WTC11 (cell line): ENCODE measurements around the gene MCF2L. TPM values are rescaled to one million over a fixed set of nuclear protein-coding genes. Genes with fewer than 3 reads are reported as not detected.

Experiments used
- ATAC-seq: fragments of 200-7000 bp; cut with Tn5 transposase; 2 replicates; pipeline ENCODE4 v1.10.0; 2021; ENCODE audit warnings: mild to moderate bottlenecking, moderate library complexity
- CTCF ChIA-PET: fragments of 300-600 bp; sonication (Branson Sonifier 250); formaldehyde crosslinking; loops from one replicate; lab custom pipeline; 2021; ENCODE audit warnings: antibody characterized with exemption; lab: Charles Lee
- POLR2A ChIA-PET: fragments of 350-600 bp; sonication (Branson Sonifier 250); formaldehyde crosslinking; loops from one replicate; lab custom pipeline; 2021; ENCODE audit warnings: antibody characterized with exemption; lab: Charles Lee
- DNase-seq: peaks from one replicate; pipeline ENCODE4 v3.0.0; 2021; ENCODE audit warnings: low spot score
- H3K27ac Mint-ChIP-seq: 2 replicates; pipeline ENCODE4 v1.8.0; 2021; ENCODE audit warnings: mixed read lengths
- H3K27me3 Mint-ChIP-seq: 2 replicates; pipeline ENCODE4 v1.8.0; 2021; ENCODE audit warnings: low read depth, mild to moderate bottlenecking, moderate library complexity, mixed read lengths
- H3K36me3 Mint-ChIP-seq: 2 replicates; pipeline ENCODE4 v1.8.0; 2021; ENCODE audit warnings: mixed read lengths
- H3K4me1 Mint-ChIP-seq: 2 replicates; pipeline ENCODE4 v1.8.0; 2022; ENCODE audit warnings: mixed read lengths
- H3K4me3 Mint-ChIP-seq: 2 replicates; pipeline ENCODE4 v1.8.0; 2021; ENCODE audit warnings: mild to moderate bottlenecking, moderate library complexity, mixed read lengths
- H3K9me3 Mint-ChIP-seq: 2 replicates; pipeline ENCODE4 v1.8.0; 2021; ENCODE audit warnings: mixed read lengths
- AR ChIP-seq: fragments of 250-450 bp; sonication (Bioruptor Pico); IDR thresholded peaks from 2 replicates; pipeline ENCODE4 v1.9.0; 2021; ENCODE audit warnings: mild to moderate bottlenecking
- ATF3 ChIP-seq: sonication (generic); formaldehyde crosslinking; conservative IDR thresholded peaks from 2 replicates; pipeline ENCODE4 v1.8.1; 2022; ENCODE audit warnings: mild to moderate bottlenecking, missing genetic modification reagents
- EMX1 ChIP-seq: fragments of 250-450 bp; sonication (Bioruptor Pico); IDR thresholded peaks from 2 replicates; pipeline ENCODE4 v1.8.0; 2021; ENCODE audit warnings: mild to moderate bottlenecking
- FOXJ3 ChIP-seq: sonication (generic); formaldehyde crosslinking; IDR thresholded peaks from 2 replicates; pipeline ENCODE4 v1.9.0; 2021; ENCODE audit warnings: missing genetic modification reagents, mild to moderate bottlenecking, borderline replicate concordance
- GABPB1 ChIP-seq: sonication (generic); formaldehyde crosslinking; IDR thresholded peaks from 2 replicates; pipeline ENCODE4 v1.8.1; 2023; ENCODE audit warnings: mild to moderate bottlenecking, missing genetic modification reagents
- GRHL2 ChIP-seq: fragments of 250-450 bp; sonication (Bioruptor Pico); IDR thresholded peaks from 2 replicates; pipeline ENCODE4 v1.8.0; 2022; ENCODE audit warnings: mild to moderate bottlenecking, moderate library complexity; ENCODE audit not compliant: insufficient replicate concordance, severe bottlenecking
- JAZF1 ChIP-seq: fragments of 250-450 bp; sonication (Bioruptor Pico); IDR thresholded peaks from 2 replicates; pipeline ENCODE4 v1.9.0; 2021; ENCODE audit warnings: moderate library complexity, mild to moderate bottlenecking, inconsistent platforms
- MXD4 ChIP-seq: fragments of 250-450 bp; sonication (Bioruptor Pico); IDR thresholded peaks from 2 replicates; pipeline ENCODE4 v1.8.0; 2021; ENCODE audit warnings: mild to moderate bottlenecking, moderate library complexity, borderline replicate concordance
- NFATC4 ChIP-seq: fragments of 250-450 bp; sonication (Bioruptor Pico); IDR thresholded peaks from 2 replicates; pipeline ENCODE4 v1.9.0; 2021; ENCODE audit warnings: mild to moderate bottlenecking
- NFYB ChIP-seq: sonication (generic); formaldehyde crosslinking; conservative IDR thresholded peaks from 2 replicates; pipeline ENCODE4 v1.8.0; 2022; ENCODE audit warnings: low read depth, missing genetic modification reagents
- OVOL2 ChIP-seq: fragments of 250-450 bp; sonication (Bioruptor Pico); IDR thresholded peaks from 2 replicates; pipeline ENCODE4 v1.9.0; 2021; ENCODE audit warnings: mild to moderate bottlenecking, borderline replicate concordance
- PRRX2 ChIP-seq: fragments of 250-450 bp; sonication (Bioruptor Pico); IDR thresholded peaks from 2 replicates; pipeline ENCODE4 v1.8.0; 2021; ENCODE audit warnings: mild to moderate bottlenecking
- RELA ChIP-seq: sonication (generic); formaldehyde crosslinking; IDR thresholded peaks from 2 replicates; pipeline ENCODE4 v1.8.1; 2022; ENCODE audit warnings: missing genetic modification reagents, mild to moderate bottlenecking, borderline replicate concordance
- RORB ChIP-seq: fragments of 250-450 bp; sonication (Bioruptor Pico); IDR thresholded peaks from 2 replicates; pipeline ENCODE4 v1.9.0; 2021; ENCODE audit warnings: mild to moderate bottlenecking
- SMAD3 ChIP-seq: sonication (generic); formaldehyde crosslinking; IDR thresholded peaks from 2 replicates; pipeline ENCODE4 v1.8.0; 2022; ENCODE audit warnings: missing genetic modification reagents, mild to moderate bottlenecking, borderline replicate concordance
- SOX15 ChIP-seq: fragments of 250-450 bp; sonication (Bioruptor Pico); IDR thresholded peaks from 2 replicates; pipeline ENCODE4 v1.9.0; 2021; ENCODE audit warnings: mild to moderate bottlenecking
- ZNF317 ChIP-seq: sonication (generic); formaldehyde crosslinking; IDR thresholded peaks from 2 replicates; pipeline ENCODE4 v1.8.1; 2023; ENCODE audit warnings: low read depth, mild to moderate bottlenecking, moderate library complexity, missing genetic modification reagents, borderline replicate concordance
- ZNF416 ChIP-seq: fragments of 250-450 bp; sonication (Bioruptor Pico); IDR thresholded peaks from 2 replicates; pipeline ENCODE4 v1.9.0; 2021; ENCODE audit warnings: mild to moderate bottlenecking, inconsistent platforms
- ZNF671 ChIP-seq: fragments of 250-450 bp; sonication (Bioruptor Pico); IDR thresholded peaks from 2 replicates; pipeline ENCODE4 v1.8.0; 2021; ENCODE audit warnings: mild to moderate bottlenecking
- total RNA-seq: library from RNA; stranded (reverse); gene quantifications from 3 replicates; pipeline ENCODE4 v1.2.3, GENCODE V29; 2021
- TF ChIP-seq, protein P1 (sequence below): sonication (generic); formaldehyde crosslinking; IDR thresholded peaks from 2 replicates; pipeline ENCODE4 v1.8.1; 2022; ENCODE audit warnings: low read depth, missing genetic modification reagents, borderline replicate concordance
- TF ChIP-seq, protein P2 (sequence below): sonication (generic); formaldehyde crosslinking; IDR thresholded peaks from 2 replicates; pipeline ENCODE4 v1.8.0; 2023; ENCODE audit warnings: missing genetic modification reagents, mild to moderate bottlenecking, borderline replicate concordance
- TF ChIP-seq, protein P3 (sequence below): sonication (generic); formaldehyde crosslinking; IDR thresholded peaks from 2 replicates; pipeline ENCODE4 v1.8.0; 2022; ENCODE audit warnings: mild to moderate bottlenecking, missing genetic modification reagents
- TF ChIP-seq, protein P4 (sequence below): fragments of 250-450 bp; sonication (Bioruptor Pico); IDR thresholded peaks from 2 replicates; pipeline ENCODE4 v1.8.0; 2021; ENCODE audit warnings: mild to moderate bottlenecking
- TF ChIP-seq, protein P5 (sequence below): sonication (generic); formaldehyde crosslinking; conservative IDR thresholded peaks from 2 replicates; pipeline ENCODE4 v1.8.1; 2023; ENCODE audit warnings: mild to moderate bottlenecking, low read depth, missing genetic modification reagents, moderate library complexity

MCF2L gene
- total RNA-seq, 1 experiment from 2014 or later: 34.8 TPM

DNA sequence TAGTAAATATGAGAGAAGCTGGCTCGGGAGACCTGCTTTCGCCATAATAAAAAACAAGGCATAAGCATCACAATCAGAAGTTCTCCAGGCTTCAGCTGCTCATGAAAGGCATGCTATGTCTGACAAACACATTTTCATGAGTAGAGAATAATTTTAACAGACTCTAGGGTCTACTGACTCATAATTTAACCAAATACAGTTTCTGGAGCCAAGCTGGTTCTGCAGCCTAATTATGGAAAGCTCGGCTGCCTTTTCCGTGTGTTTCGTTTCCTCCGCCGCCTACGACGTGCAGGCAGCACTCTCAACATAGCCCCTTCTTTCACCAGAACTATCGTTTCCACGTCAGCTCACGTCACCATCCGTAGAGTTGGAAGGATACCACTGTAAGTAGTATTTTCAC is 5.7 kb downstream of the MCF2L start (continued):
- TF ChIP-seq NFATC4 (CRISPR knock-in tag) (no peak), FOXJ3 (CRISPR knock-in tag) (no peak), GRHL2 (no peak), ZNF671 (CRISPR knock-in tag) (no peak), ATF3 (CRISPR knock-in tag) (no peak), PRRX2 (CRISPR knock-in tag) (no peak), SMAD3 (CRISPR knock-in tag) (no peak), OVOL2 (CRISPR knock-in tag) (no peak), RELA (CRISPR knock-in tag) (no peak), EMX1 (CRISPR knock-in tag) (no peak)

GRCh38 chr13:112975401-112975939 is 6.5 kb downstream of the MCF2L start:
- CTCF ChIA-PET: interaction anchor here (1.9 kb wide), 1 partner anchor 54 kb away, joined by 6 read pairs; no protein-coding TSS in a partner anchor
- Mint-ChIP-seq H3K36me3 (no peaks in the 10 kb centered on the region; the same call in 1 of the 2 replicates), H3K27me3 (peaks cover 3% of the 10 kb centered on the region; the same call in 1 of the 2 replicates), H3K9me3 (peaks cover 15% of the 10 kb centered on the region), H3K27ac (no peak overlapping the region), H3K4me1 (no peaks in the 10 kb centered on the region), H3K4me3 (no peak overlapping the region)
- DNase-seq (no peak), ATAC-seq (no peak)
- POLR2A ChIA-PET: no interaction called here
- TF ChIP-seq, protein P1, sequence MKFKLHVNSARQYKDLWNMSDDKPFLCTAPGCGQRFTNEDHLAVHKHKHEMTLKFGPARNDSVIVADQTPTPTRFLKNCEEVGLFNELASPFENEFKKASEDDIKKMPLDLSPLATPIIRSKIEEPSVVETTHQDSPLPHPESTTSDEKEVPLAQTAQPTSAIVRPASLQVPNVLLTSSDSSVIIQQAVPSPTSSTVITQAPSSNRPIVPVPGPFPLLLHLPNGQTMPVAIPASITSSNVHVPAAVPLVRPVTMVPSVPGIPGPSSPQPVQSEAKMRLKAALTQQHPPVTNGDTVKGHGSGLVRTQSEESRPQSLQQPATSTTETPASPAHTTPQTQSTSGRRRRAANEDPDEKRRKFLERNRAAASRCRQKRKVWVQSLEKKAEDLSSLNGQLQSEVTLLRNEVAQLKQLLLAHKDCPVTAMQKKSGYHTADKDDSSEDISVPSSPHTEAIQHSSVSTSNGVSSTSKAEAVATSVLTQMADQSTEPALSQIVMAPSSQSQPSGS (CRISPR knock-in tag): no peak
- TF ChIP-seq RORB (CRISPR knock-in tag) (no peak), GABPB1 (no peak), JAZF1 (CRISPR knock-in tag) (no peak), ZNF317 (CRISPR knock-in tag) (no peak), MXD4 (CRISPR knock-in tag) (no peak), ZNF416 (CRISPR knock-in tag) (no peak), SMAD3 (CRISPR knock-in tag) (no peak), NFYB (no peak), AR (no peak), SOX15 (CRISPR knock-in tag) (no peak)
- TF ChIP-seq, protein P2, sequence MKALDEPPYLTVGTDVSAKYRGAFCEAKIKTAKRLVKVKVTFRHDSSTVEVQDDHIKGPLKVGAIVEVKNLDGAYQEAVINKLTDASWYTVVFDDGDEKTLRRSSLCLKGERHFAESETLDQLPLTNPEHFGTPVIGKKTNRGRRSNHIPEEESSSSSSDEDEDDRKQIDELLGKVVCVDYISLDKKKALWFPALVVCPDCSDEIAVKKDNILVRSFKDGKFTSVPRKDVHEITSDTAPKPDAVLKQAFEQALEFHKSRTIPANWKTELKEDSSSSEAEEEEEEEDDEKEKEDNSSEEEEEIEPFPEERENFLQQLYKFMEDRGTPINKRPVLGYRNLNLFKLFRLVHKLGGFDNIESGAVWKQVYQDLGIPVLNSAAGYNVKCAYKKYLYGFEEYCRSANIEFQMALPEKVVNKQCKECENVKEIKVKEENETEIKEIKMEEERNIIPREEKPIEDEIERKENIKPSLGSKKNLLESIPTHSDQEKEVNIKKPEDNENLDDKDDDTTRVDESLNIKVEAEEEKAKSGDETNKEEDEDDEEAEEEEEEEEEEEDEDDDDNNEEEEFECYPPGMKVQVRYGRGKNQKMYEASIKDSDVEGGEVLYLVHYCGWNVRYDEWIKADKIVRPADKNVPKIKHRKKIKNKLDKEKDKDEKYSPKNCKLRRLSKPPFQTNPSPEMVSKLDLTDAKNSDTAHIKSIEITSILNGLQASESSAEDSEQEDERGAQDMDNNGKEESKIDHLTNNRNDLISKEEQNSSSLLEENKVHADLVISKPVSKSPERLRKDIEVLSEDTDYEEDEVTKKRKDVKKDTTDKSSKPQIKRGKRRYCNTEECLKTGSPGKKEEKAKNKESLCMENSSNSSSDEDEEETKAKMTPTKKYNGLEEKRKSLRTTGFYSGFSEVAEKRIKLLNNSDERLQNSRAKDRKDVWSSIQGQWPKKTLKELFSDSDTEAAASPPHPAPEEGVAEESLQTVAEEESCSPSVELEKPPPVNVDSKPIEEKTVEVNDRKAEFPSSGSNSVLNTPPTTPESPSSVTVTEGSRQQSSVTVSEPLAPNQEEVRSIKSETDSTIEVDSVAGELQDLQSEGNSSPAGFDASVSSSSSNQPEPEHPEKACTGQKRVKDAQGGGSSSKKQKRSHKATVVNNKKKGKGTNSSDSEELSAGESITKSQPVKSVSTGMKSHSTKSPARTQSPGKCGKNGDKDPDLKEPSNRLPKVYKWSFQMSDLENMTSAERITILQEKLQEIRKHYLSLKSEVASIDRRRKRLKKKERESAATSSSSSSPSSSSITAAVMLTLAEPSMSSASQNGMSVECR (CRISPR knock-in tag): no peak
- TF ChIP-seq, protein P3, sequence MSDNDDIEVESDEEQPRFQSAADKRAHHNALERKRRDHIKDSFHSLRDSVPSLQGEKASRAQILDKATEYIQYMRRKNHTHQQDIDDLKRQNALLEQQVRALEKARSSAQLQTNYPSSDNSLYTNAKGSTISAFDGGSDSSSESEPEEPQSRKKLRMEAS (CRISPR knock-in tag): no peak
- TF ChIP-seq, protein P4, sequence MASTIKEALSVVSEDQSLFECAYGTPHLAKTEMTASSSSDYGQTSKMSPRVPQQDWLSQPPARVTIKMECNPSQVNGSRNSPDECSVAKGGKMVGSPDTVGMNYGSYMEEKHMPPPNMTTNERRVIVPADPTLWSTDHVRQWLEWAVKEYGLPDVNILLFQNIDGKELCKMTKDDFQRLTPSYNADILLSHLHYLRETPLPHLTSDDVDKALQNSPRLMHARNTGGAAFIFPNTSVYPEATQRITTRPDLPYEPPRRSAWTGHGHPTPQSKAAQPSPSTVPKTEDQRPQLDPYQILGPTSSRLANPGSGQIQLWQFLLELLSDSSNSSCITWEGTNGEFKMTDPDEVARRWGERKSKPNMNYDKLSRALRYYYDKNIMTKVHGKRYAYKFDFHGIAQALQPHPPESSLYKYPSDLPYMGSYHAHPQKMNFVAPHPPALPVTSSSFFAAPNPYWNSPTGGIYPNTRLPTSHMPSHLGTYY (CRISPR knock-in tag): no peak
- TF ChIP-seq, protein P5, sequence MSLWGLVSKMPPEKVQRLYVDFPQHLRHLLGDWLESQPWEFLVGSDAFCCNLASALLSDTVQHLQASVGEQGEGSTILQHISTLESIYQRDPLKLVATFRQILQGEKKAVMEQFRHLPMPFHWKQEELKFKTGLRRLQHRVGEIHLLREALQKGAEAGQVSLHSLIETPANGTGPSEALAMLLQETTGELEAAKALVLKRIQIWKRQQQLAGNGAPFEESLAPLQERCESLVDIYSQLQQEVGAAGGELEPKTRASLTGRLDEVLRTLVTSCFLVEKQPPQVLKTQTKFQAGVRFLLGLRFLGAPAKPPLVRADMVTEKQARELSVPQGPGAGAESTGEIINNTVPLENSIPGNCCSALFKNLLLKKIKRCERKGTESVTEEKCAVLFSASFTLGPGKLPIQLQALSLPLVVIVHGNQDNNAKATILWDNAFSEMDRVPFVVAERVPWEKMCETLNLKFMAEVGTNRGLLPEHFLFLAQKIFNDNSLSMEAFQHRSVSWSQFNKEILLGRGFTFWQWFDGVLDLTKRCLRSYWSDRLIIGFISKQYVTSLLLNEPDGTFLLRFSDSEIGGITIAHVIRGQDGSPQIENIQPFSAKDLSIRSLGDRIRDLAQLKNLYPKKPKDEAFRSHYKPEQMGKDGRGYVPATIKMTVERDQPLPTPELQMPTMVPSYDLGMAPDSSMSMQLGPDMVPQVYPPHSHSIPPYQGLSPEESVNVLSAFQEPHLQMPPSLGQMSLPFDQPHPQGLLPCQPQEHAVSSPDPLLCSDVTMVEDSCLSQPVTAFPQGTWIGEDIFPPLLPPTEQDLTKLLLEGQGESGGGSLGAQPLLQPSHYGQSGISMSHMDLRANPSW (CRISPR knock-in tag): no peak
